OCI-M2 (cell line): ENCODE results near the gene PIK3AP1.
"Not testable (repeated sequence)": the region's sequence is repeated elsewhere in the genome, so short reads cannot be mapped to it uniquely, and the experiment has no call there.

Experiments
- DNase-seq: peaks from one replicate; lab custom pipeline; 2025; ENCODE audit not compliant: unreplicated experiment; lab: John Stamatoyannopoulos, UW

The PIK3AP1 gene

GRCh38 chr10:96584474-96584873, 135.8 kb downstream of the PIK3AP1 start:
- DNase-seq: no peak

- no peak for DNase-seq
These were observed 136.3 kb downstream of the PIK3AP1 start for GRCh38 chr10:96584035-96584434.

- DNase-seq: no peak
These were observed 141.2 kb downstream of the PIK3AP1 start for GRCh38 chr10:96579133-96579532.

GRCh38 chr10:96578633-96579032, 141.7 kb downstream of the PIK3AP1 start:
- DNase-seq: no peak

- DNase-seq: no peak
These were observed 142.3 kb downstream of the PIK3AP1 start for GRCh38 chr10:96578022-96578421.

GRCh38 chr10:96577069-96577468, 143.2 kb downstream of the PIK3AP1 start:
- no peak for DNase-seq

- DNase-seq: no peak
These were observed 143.9 kb downstream of the PIK3AP1 start for GRCh38 chr10:96576277-96576980.

- not testable (repeated sequence) for DNase-seq
These were observed 145.8 kb downstream of the PIK3AP1 start for GRCh38 chr10:96574564-96574963.

GRCh38 chr10:96573036-96573435, 147.3 kb downstream of the PIK3AP1 start:
- no peak for DNase-seq

- no peak for DNase-seq
These were observed 149.0 kb downstream of the PIK3AP1 start for GRCh38 chr10:96570983-96571964.

GRCh38 chr10:96570511-96570910, 149.8 kb downstream of the PIK3AP1 start:
- no peak for DNase-seq

GRCh38 chr10:96568402-96568801, 151.9 kb downstream of the PIK3AP1 start:
- DNase-seq: no peak

- no peak for DNase-seq
These were observed 154.5 kb downstream of the PIK3AP1 start for GRCh38 chr10:96565774-96566173.

GRCh38 chr10:96560966-96561887, 159.1 kb downstream of the PIK3AP1 start:
- no peak for DNase-seq

- no peak for DNase-seq
These were observed 159.8 kb downstream of the PIK3AP1 start for GRCh38 chr10:96560489-96560888.

GRCh38 chr10:96556003-96556402, 164.3 kb downstream of the PIK3AP1 start:
- DNase-seq: no peak

GRCh38 chr10:96555330-96555729, 165.0 kb downstream of the PIK3AP1 start:
- no peak for DNase-seq

- DNase-seq: no peak
These were observed 171.7 kb downstream of the PIK3AP1 start for GRCh38 chr10:96548589-96548988.

GRCh38 chr10:96545558-96545957, 174.8 kb downstream of the PIK3AP1 start:
- DNase-seq: not testable (repeated sequence)
